GM12864 (cell line): ENCODE measurements around the gene NBAS.

Experiments used
- DNase-seq: peaks from one replicate; pipeline ENCODE4 v3.0.0-alpha.2; 2011; ENCODE audit warnings: low read depth
- H3K4me3 ChIP-seq: 2 replicates; pipeline ENCODE4 v1.5.1; 2011; ENCODE audit warnings: mild to moderate bottlenecking, low read depth, low read length, control low read depth
- CTCF ChIP-seq: IDR thresholded peaks from 2 replicates; pipeline ENCODE4 v1.5.1; 2011; ENCODE audit warnings: low read depth, mild to moderate bottlenecking, moderate library complexity, low read length, control low read depth, inconsistent platforms; ENCODE audit errors: missing control alignments

The NBAS gene

GRCh38 chr2:15355386-15355785 lies 205.7 kb downstream of the NBAS start:
- DNase-seq: no peak
- no peak for TF ChIP-seq CTCF
- H3K4me3 ChIP-seq: no peak overlapping the region

GRCh38 chr2:15354596-15355366 lies 206.4 kb downstream of the NBAS start:
- TF ChIP-seq CTCF: no peak
- no peak overlapping the region for H3K4me3 ChIP-seq
- no peak for DNase-seq

- H3K4me3 ChIP-seq: no peak overlapping the region
- no peak for TF ChIP-seq CTCF
- no peak for DNase-seq
These were observed 208.8 kb downstream of the NBAS start for GRCh38 chr2:15352363-15352762.

GRCh38 chr2:15348636-15349035 lies 212.5 kb downstream of the NBAS start:
- TF ChIP-seq CTCF: no peak
- no peak overlapping the region for H3K4me3 ChIP-seq
- DNase-seq: no peak

- H3K4me3 ChIP-seq: no peak overlapping the region
- no peak for TF ChIP-seq CTCF
- no peak for DNase-seq
These were observed 213.1 kb downstream of the NBAS start for GRCh38 chr2:15348045-15348444.

- DNase-seq: no peak
- TF ChIP-seq CTCF: no peak
- no peak overlapping the region for H3K4me3 ChIP-seq
These were observed 214.5 kb downstream of the NBAS start for GRCh38 chr2:15346624-15347023.
